Small intestine (tissue), 7 donors: ENCODE results near the gene IQSEC2. TPM values are rescaled to one million over a fixed set of nuclear protein-coding genes. Genes with fewer than 3 reads are reported as not detected.
A peak's percentile ranks its signal among the peaks of the same experiment; 100 is the strongest.

Experiments
- DNase-seq, 2 donors: peaks; one replicate each; pipeline versions ENCODE4 v3.0.0 to v3.0.0-alpha.2; 2013
- FAIRE-seq: peaks from 2 replicates; lab custom pipeline; 2012; peaks lifted over from hg19 to GRCh38; lab: Jason Lieb, UNC
- H3K27ac ChIP-seq, 3 donors: one replicate each; pipeline ENCODE4 v1.5.1; 2013; ENCODE audit warnings: low read length in 2 of 3, mild to moderate bottlenecking in 2 of 3, control low read depth in 1 of 3, inconsistent platforms in 1 of 3, low read depth in 1 of 3, moderate library complexity in 1 of 3
- H3K27me3 ChIP-seq, 3 donors: one replicate each; pipeline ENCODE4 v1.6.1; 2013; ENCODE audit warnings: low read length in 3 of 3, inconsistent platforms in 1 of 3; ENCODE audit not compliant: control insufficient read depth in 3 of 3, insufficient read depth in 3 of 3
- H3K36me3 ChIP-seq, 3 donors: one replicate each; pipeline ENCODE4 v1.6.1; 2013; ENCODE audit warnings: low read length in 3 of 3, inconsistent platforms in 1 of 3, low read depth in 1 of 3, mild to moderate bottlenecking in 1 of 3, moderate library complexity in 1 of 3; ENCODE audit not compliant: control insufficient read depth in 3 of 3, insufficient read depth in 2 of 3
- H3K4me1 ChIP-seq, 3 donors: one replicate each; pipeline ENCODE4 v1.6.1; 2013; ENCODE audit warnings: low read length in 2 of 3, inconsistent platforms in 1 of 3, low read depth in 1 of 3, mild to moderate bottlenecking in 1 of 3, moderate library complexity in 1 of 3; ENCODE audit not compliant: control insufficient read depth in 3 of 3, insufficient read depth in 2 of 3
- H3K4me3 ChIP-seq, 3 donors: one replicate each; pipeline ENCODE4 v1.5.1; 2013; ENCODE audit warnings: low read length in 3 of 3, control low read depth in 1 of 3, inconsistent platforms in 1 of 3, low read depth in 1 of 3, mild to moderate bottlenecking in 1 of 3, moderate library complexity in 1 of 3
- H3K9me3 ChIP-seq, 2 donors: one replicate each; pipeline ENCODE4 v1.6.1; 2013; ENCODE audit warnings: low read depth in 1 of 2, low read length in 1 of 2; ENCODE audit not compliant: control insufficient read depth in 2 of 2, insufficient read depth in 1 of 2
- WGBS, 3 donors: extraction: QIAGEN DNeasy Blood & Tissue Kit; methylation state at CpG; one replicate each; pipeline ENCODE4 v1.1.7; 2013; 5-methylcytosine and 5-hydroxymethylcytosine counted together
- polyA plus RNA-seq, 4 donors: library from polyadenylated mRNA; stranded (reverse) in 3 of 4; unstranded in 1 of 4; fragments of 200-250 nt in 3 of 4; fragments of 120-200 nt in 1 of 4; gene quantifications; one replicate each; pipeline versions ENCODE4 v1.2.1 to v1.2.3, GENCODE V29; 2013
- donor health status: healthy with polysubstance abuse.
- donor health status: control.
- donor health status: control.
- donor health status: Bipolar disorder and iron deficiency.
- donor health status: healthy.

The IQSEC2 gene
- polyA plus RNA-seq, 4 donors, result 14.9 to 44.5 (median 27.4) TPM

- no peak for FAIRE-seq
- H3K4me3 ChIP-seq, result no peak overlapping the region
- no peaks in the 10 kb centered on the region for H3K27me3 ChIP-seq
- H3K36me3 ChIP-seq, result no peaks in the 10 kb centered on the region
- H3K27ac ChIP-seq, result no peak overlapping the region
- H3K4me1 ChIP-seq, result peaks cover 0 to 23% (median 6%) of the 10 kb centered on the region in 3 donors
- no peak for DNase-seq
- H3K9me3 ChIP-seq, result no peaks in the 10 kb centered on the region
- WGBS, 3 donors, result 60 to 89% (median 76%) methylated on average over 3 of the region's 3 CpGs
Measured at GRCh38 chrX:53283567-53283966, 2.2 kb upstream of the IQSEC2 start.

DNA sequence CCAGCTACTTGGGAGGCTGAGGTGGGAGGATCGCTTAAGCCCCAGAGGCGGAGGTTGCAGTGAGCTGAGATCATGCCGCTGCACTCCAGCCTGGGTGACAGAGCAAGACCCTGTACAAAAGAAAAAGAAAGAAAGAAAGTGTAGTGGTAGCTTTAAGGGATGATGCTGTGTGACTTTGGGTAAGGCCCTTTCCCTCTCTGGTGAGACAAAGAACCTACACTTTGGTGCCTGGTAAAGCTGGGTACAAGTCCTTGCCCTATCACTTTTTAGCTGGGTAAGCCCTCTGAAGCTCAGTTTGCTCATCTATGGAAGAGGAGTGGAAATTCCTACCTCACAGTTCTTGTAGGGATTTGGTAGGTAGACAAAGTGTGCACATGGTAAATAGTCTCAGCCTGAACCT, 1.7 kb upstream of the IQSEC2 start:
- 94 to 99% (median 94%) methylated on average over 3 of the region's 3 CpGs for WGBS, 3 donors
- no peak for FAIRE-seq
- H3K9me3 ChIP-seq, result no peaks in the 10 kb centered on the region
- peaks cover 0 to 23% (median 6%) of the 10 kb centered on the region in 3 donors for H3K4me1 ChIP-seq
- H3K27me3 ChIP-seq, result no peaks in the 10 kb centered on the region
- DNase-seq, result no peak
- no peak overlapping the region for H3K27ac ChIP-seq
- no peaks in the 10 kb centered on the region for H3K36me3 ChIP-seq
- H3K4me3 ChIP-seq, result no peak overlapping the region

DNA sequence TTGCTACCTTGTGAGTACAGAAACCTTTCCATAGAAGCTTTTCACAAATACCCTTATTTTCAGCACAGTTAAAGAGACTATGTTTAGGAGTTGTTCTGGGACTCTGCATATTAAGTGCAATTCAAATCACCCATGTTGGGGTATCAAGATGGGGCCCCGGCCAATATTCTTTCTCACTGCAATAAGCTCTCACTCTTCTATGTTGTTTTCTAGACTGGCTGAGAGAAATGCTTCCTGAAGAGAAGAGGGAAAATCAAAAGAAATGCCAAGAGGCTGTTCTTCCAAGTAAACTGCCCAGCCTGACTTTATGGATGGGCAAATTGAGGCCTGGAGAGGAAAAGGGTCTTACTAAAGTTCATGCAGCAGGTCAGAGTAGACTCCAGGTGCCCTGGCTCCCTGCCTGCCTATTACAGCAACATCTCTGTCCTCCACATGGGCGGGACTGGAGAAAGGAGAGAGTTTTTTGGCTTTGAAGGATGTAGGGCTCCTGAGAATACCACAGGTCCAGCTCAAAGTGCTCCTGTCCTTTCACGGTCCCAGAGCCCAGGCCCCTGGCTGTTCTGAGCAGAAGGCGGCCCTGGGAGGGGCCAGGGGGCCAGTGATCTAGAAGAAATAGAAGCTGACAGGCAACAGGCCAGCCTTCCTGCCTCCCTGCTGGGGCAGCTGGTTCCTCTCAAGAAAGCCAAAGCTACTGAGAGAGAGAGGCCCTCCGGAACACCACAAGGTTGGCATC, 745 bp upstream of the IQSEC2 start:
- Histone ChIP-seq H3K36me3 (no peaks in the 10 kb centered on the region), H3K27me3 (no peaks in the 10 kb centered on the region), H3K4me3 (peak overlapping the region in 2 of 3 donors; percentile 34 to 52), H3K9me3 (no peaks in the 10 kb centered on the region), H3K4me1 (peaks cover 0 to 16% (median 6%) of the 10 kb centered on the region in 3 donors), H3K27ac (peak overlapping the region; percentile 73 to 92 (median 92))
- DNase-seq, result peak; percentile 6 to 20
- WGBS, 3 donors, result 21 to 52% (median 29%) methylated on average over 3 to 5 of the region's 5 CpGs
- no peak for FAIRE-seq

- Histone ChIP-seq H3K27me3 (no peaks in the 10 kb centered on the region), H3K9me3 (no peaks in the 10 kb centered on the region), H3K4me1 (peaks cover 0 to 14% (median 3%) of the 10 kb centered on the region in 3 donors), H3K36me3 (no peaks in the 10 kb centered on the region), H3K27ac (peak overlapping the region; percentile 73 to 92 (median 92)), H3K4me3 (peak overlapping the region; percentile 25 to 52 (median 34))
- 15 to 45% (median 28%) methylated on average over 11 to 14 of the region's 14 CpGs for WGBS, 3 donors
- DNase-seq, result peak; percentile 45 to 59
- no peak for FAIRE-seq
Measured at GRCh38 chrX:53280331-53281320, 758 bp downstream of the IQSEC2 start.

DNA sequence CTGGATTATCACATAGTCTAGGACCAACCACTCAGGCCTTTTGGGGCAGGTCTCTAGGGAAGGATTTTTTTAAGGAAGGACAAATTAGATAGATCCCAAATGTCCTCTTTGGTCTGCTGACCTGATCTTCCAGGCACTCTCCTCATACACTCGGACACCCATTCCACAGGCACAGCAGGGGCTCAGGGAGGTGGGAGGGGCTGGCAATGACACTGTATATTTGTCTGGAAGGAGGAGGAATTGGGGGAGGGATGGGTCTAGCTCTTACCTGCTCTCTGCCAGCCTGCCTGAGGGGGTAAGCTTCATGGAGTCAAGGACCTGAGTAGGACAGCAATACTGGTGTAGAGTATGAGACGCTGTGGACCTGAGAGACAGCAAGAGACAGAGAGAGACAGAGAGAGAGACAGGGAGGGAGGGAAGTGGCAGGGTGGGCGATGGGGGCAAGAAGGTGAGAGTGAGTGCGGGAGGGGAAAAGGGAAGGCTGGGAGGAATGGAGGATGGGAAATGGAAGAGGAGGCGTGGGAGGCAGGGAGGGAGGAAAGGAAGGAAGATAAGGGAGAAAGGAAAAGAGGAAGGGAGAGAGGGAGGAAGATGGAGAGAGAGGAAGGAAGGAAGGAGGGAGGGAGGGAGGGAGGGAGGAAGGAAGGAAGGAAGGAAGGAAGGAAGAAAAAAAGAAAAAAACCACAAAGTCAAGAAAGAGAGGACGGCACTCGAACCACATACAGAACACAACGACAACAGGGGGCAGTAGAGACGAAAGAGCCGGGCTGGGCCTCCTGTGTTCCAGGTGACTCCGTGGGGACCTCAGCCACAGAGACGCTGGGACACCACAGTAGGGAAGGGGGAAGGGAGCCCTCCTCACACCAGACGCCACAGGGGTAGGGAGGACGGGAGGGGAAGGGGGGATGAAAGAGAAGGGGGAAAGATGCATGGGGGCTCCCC, 1.8 kb downstream of the IQSEC2 start:
- H3K36me3 ChIP-seq, result no peaks in the 10 kb centered on the region
- 36 to 47% (median 43%) methylated on average over 12 to 14 of the region's 14 CpGs for WGBS, 3 donors
- peak overlapping the region in 2 of 3 donors; percentile 73 to 92 for H3K27ac ChIP-seq
- peaks cover 0 to 14% (median 3%) of the 10 kb centered on the region in 3 donors for H3K4me1 ChIP-seq
- FAIRE-seq, result no peak
- H3K4me3 ChIP-seq, result peak overlapping the region in 2 of 3 donors; percentile 34 to 52
- DNase-seq, result peak; percentile 44 to 47
- H3K9me3 ChIP-seq, result no peaks in the 10 kb centered on the region
- no peaks in the 10 kb centered on the region for H3K27me3 ChIP-seq

DNA sequence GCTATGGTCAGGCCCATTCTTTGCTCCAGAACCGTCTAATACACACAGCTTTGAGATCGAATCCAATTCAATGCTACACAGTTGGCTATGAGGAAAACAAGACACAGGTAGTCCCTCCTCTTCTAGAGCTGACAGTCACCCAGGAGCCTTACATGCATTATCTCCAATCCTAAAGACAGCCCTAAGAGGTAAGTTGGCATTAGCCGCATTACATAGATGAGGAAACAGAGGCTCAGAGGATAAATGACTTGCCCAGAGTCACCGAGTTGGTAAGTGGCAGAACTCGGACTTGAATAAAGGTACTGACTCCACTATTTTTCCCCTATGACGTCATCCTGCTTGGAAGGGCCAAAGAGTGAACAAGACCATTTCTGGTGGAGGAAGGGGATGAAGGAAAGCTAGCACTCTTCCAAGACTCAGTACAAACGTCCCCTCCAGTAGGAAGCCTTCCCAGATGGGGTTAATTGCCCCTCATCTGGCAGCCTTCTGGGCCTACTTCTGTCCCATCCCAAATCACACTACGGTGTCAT, 8.5 kb downstream of the IQSEC2 start:
- no peak for FAIRE-seq
- Histone ChIP-seq H3K36me3 (peaks cover 0 to under 1% (median 0%) of the 10 kb centered on the region in 3 donors), H3K27me3 (no peaks in the 10 kb centered on the region), H3K4me3 (no peak overlapping the region), H3K4me1 (no peaks in the 10 kb centered on the region), H3K9me3 (no peaks in the 10 kb centered on the region), H3K27ac (no peak overlapping the region)
- no peak for DNase-seq
- WGBS, 3 donors, result 72 to 81% (median 75%) methylated on average over 8 of the region's 8 CpGs

GRCh38 chrX:53269536-53270107, 11.8 kb downstream of the IQSEC2 start:
- no peaks in the 10 kb centered on the region for H3K9me3 ChIP-seq
- peaks cover 0 to 2% (median 0%) of the 10 kb centered on the region in 3 donors for H3K36me3 ChIP-seq
- DNase-seq, result no peak
- no peak overlapping the region for H3K27ac ChIP-seq
- H3K4me1 ChIP-seq, result peaks cover 0 to 7% (median 0%) of the 10 kb centered on the region in 3 donors
- no peak for FAIRE-seq
- WGBS, 3 donors, result 80 to 89% (median 89%) methylated on average over 14 of the region's 14 CpGs
- no peaks in the 10 kb centered on the region for H3K27me3 ChIP-seq
- no peak overlapping the region for H3K4me3 ChIP-seq
